Pulmonary artery endothelial cell (primary cell): ENCODE measurements around the gene GAN. TPM values are rescaled to one million over a fixed set of nuclear protein-coding genes. Genes with fewer than 3 reads are reported as not detected.
"Not testable (repeated sequence)": the region's sequence is repeated elsewhere in the genome, so short reads cannot be mapped to it uniquely, and the experiment has no call there.

ENCODE experiments used
- DNase-seq: peaks from one replicate; pipeline ENCODE4 v3.0.0-alpha.2; 2011; ENCODE audit warnings: low read depth, low spot score
- total RNA-seq: library from RNA; depleted of rRNA; stranded (reverse); fragments of >200 nt; gene quantifications from 2 replicates; pipeline ENCODE4 v1.2.3, GENCODE V29; 2014

The GAN gene
- total RNA-seq, 1 donor from 2014 or later, result 11.6 TPM

- DNase-seq, result no peak
These were observed 80.3 kb downstream of the GAN start for GRCh38 chr16:81394966-81395655.

GRCh38 chr16:81397058-81397878 is 82.5 kb downstream of the GAN start:
- DNase-seq, result no peak

GRCh38 chr16:81397879-81398520 is 83.2 kb downstream of the GAN start:
- DNase-seq, result no peak

- no peak for DNase-seq
These were observed 85.1 kb downstream of the GAN start for GRCh38 chr16:81399909-81400308.

GRCh38 chr16:81401035-81401950 is 86.5 kb downstream of the GAN start:
- DNase-seq, result peak; percentile 81

GRCh38 chr16:81403208-81403600 is 88.4 kb downstream of the GAN start:
- no peak for DNase-seq

- no peak for DNase-seq
These were observed 89.0 kb downstream of the GAN start for GRCh38 chr16:81403601-81404391.

- DNase-seq, result not testable (repeated sequence)
These were observed 90.2 kb downstream of the GAN start for GRCh38 chr16:81405002-81405401.

GRCh38 chr16:81405702-81406113 is 90.9 kb downstream of the GAN start:
- DNase-seq, result peak; percentile 93

GRCh38 chr16:81408409-81408950 is 93.7 kb downstream of the GAN start:
- DNase-seq, result no peak

- no peak for DNase-seq
These were observed 94.3 kb downstream of the GAN start for GRCh38 chr16:81409016-81409556.

GRCh38 chr16:81410643-81411293 is 96.0 kb downstream of the GAN start:
- DNase-seq, result no peak

- no peak for DNase-seq
These were observed 98.7 kb downstream of the GAN start for GRCh38 chr16:81413245-81413990.

- no peak for DNase-seq
These were observed 101.0 kb downstream of the GAN start for GRCh38 chr16:81415751-81416150.

- no peak for DNase-seq
These were observed 102.0 kb downstream of the GAN start for GRCh38 chr16:81416749-81417148.

- DNase-seq, result no peak
These were observed 102.4 kb downstream of the GAN start for GRCh38 chr16:81417210-81417609.

GRCh38 chr16:81419806-81420205 is 105.0 kb downstream of the GAN start:
- DNase-seq, result no peak

- no peak for DNase-seq
These were observed 106.4 kb downstream of the GAN start for GRCh38 chr16:81421126-81421525.

- no peak for DNase-seq
These were observed 106.8 kb downstream of the GAN start for GRCh38 chr16:81421536-81421935.
